Transverse colon (tissue), 3 donors: ENCODE data around the gene CFAP61.

Experiments used
- POLR2A ChIP-seq: fragments of 450-650 bp; IDR thresholded peaks from one replicate; pipeline ENCODE4 v1.6.1; 2016; ENCODE audit warnings: antibody characterized with exemption, mild to moderate bottlenecking, moderate library complexity
- POLR2AphosphoS5 ChIP-seq, 3 donors: sonication (generic); formaldehyde crosslinking; IDR thresholded peaks; one replicate each; pipeline ENCODE4 v1.6.1; 2016; ENCODE audit warnings: antibody characterized with exemption in 3 of 3

GRCh38 chr20:20207872-20208271, 155.5 kb downstream of the CFAP61 start:
- no peak for TF ChIP-seq POLR2A
- no peak for TF ChIP-seq POLR2AphosphoS5 (IDR thresholded peaks at IDR 0.05)
